HEK293 (cell line): ENCODE data around the gene PRRT1B.

Experiments
- MZF1 ChIP-seq: fragments of 450-650 bp; formaldehyde crosslinking; IDR thresholded peaks from 2 replicates; pipeline ENCODE4 v1.5.1; 2017; ENCODE audit warnings: missing biosample characterization, missing genetic modification characterization, borderline replicate concordance
- SCRT2 ChIP-seq: fragments of 450-650 bp; formaldehyde crosslinking; IDR thresholded peaks from 2 replicates; pipeline ENCODE4 v1.5.1; 2016; ENCODE audit warnings: missing biosample characterization, missing genetic modification characterization
- SP7 ChIP-seq: fragments of 450-650 bp; formaldehyde crosslinking; IDR thresholded peaks from 2 replicates; pipeline ENCODE4 v1.5.1; 2016; ENCODE audit warnings: missing biosample characterization, missing genetic modification characterization
- YY1 ChIP-seq: fragments of 450-650 bp; formaldehyde crosslinking; IDR thresholded peaks from 2 replicates; pipeline ENCODE4 v1.5.1; 2018; ENCODE audit warnings: missing biosample characterization, missing genetic modification characterization
- ZFP37 ChIP-seq: fragments of 450-650 bp; formaldehyde crosslinking; IDR thresholded peaks from 2 replicates; pipeline ENCODE4 v1.5.1; 2016; ENCODE audit warnings: missing biosample characterization, missing genetic modification characterization
- ZNF121 ChIP-seq: fragments of 450-650 bp; formaldehyde crosslinking; IDR thresholded peaks from 2 replicates; pipeline ENCODE4 v1.5.1; 2016; ENCODE audit warnings: missing biosample characterization, missing genetic modification characterization
- ZNF16 ChIP-seq: fragments of 450-650 bp; formaldehyde crosslinking; IDR thresholded peaks from 2 replicates; pipeline ENCODE4 v1.5.1; 2016; ENCODE audit warnings: low read depth, missing biosample characterization, missing genetic modification characterization
- ZNF174 ChIP-seq: fragments of 450-650 bp; formaldehyde crosslinking; IDR thresholded peaks from 2 replicates; pipeline ENCODE4 v1.5.0; 2017; ENCODE audit warnings: missing biosample characterization, mild to moderate bottlenecking, missing genetic modification characterization
- ZNF274 ChIP-seq, 2 experiments: fragments of 200-500 bp in 1 of 2; fragments of 450-650 bp in 1 of 2; sonication (Bioruptor generic) in 1 of 2; formaldehyde crosslinking in 1 of 2; IDR thresholded peaks; 2 replicates each; pipeline versions ENCODE4 v1.5.1 to v1.6.1; 2014 to 2016; ENCODE audit warnings: borderline replicate concordance in 1 of 2, inconsistent platforms in 1 of 2, low read length in 1 of 2, missing biosample characterization in 1 of 2, missing genetic modification characterization in 1 of 2
- ZNF324 ChIP-seq: fragments of 450-650 bp; formaldehyde crosslinking; IDR thresholded peaks from 2 replicates; pipeline ENCODE4 v1.5.1; 2016; ENCODE audit warnings: missing biosample characterization, missing genetic modification characterization
- TF ChIP-seq, protein P1 (sequence below): fragments of 450-650 bp; formaldehyde crosslinking; IDR thresholded peaks from 2 replicates; pipeline ENCODE4 v1.5.1; 2016; ENCODE audit warnings: missing biosample characterization, missing genetic modification characterization
- TF ChIP-seq, protein P2 (sequence below): fragments of 450-650 bp; formaldehyde crosslinking; IDR thresholded peaks from 2 replicates; pipeline ENCODE4 v1.5.1; 2016; ENCODE audit warnings: missing biosample characterization, missing genetic modification characterization
- TF ChIP-seq, protein P3 (sequence below): fragments of 450-650 bp; formaldehyde crosslinking; IDR thresholded peaks from 2 replicates; pipeline ENCODE4 v1.5.1; 2016; ENCODE audit warnings: missing biosample characterization, missing genetic modification characterization
- TF ChIP-seq, protein P4 (sequence below): fragments of 450-650 bp; formaldehyde crosslinking; IDR thresholded peaks from 2 replicates; pipeline ENCODE4 v1.5.1; 2016; ENCODE audit warnings: missing biosample characterization, missing genetic modification characterization, low read depth

DNA sequence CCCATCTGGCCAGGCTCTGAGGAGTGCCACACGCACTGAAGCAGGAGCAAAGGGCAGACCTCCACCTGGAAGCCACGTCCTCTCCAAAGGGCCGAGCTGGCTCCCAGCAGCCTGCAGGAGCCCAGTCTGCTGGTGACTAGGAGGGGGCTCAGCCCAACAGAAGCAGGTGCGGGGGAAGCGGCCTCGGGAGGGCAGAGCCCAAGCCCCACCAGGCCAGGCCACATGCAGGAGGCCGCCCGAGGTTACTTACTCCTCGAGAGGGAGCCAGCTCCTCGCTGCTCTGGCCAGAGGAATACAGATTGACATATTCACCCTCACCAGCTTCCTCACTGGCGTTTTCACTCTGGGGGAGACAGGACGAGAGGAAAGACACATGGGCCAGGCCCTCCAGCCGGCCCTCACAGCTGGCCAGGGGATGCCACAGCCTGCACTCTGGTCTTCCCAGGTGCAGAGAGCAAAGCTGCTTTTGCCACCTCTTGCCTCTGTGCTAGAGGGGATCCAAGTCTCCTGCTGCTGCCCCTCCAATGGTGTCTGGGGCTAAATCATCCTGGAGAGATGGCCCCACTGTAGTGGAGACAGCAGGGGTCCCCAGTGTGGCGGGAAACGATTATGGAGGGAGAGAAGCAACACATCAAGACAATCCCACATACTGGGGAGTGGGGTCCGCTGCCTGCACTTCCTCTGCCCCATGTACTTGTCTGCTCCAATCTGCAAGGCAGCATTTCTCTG lies 58.6 kb downstream of the PRRT1B start:
- TF ChIP-seq, protein P1, sequence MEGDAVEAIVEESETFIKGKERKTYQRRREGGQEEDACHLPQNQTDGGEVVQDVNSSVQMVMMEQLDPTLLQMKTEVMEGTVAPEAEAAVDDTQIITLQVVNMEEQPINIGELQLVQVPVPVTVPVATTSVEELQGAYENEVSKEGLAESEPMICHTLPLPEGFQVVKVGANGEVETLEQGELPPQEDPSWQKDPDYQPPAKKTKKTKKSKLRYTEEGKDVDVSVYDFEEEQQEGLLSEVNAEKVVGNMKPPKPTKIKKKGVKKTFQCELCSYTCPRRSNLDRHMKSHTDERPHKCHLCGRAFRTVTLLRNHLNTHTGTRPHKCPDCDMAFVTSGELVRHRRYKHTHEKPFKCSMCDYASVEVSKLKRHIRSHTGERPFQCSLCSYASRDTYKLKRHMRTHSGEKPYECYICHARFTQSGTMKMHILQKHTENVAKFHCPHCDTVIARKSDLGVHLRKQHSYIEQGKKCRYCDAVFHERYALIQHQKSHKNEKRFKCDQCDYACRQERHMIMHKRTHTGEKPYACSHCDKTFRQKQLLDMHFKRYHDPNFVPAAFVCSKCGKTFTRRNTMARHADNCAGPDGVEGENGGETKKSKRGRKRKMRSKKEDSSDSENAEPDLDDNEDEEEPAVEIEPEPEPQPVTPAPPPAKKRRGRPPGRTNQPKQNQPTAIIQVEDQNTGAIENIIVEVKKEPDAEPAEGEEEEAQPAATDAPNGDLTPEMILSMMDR (tag by site-specific recombination) = no peak
- TF ChIP-seq, protein P2, sequence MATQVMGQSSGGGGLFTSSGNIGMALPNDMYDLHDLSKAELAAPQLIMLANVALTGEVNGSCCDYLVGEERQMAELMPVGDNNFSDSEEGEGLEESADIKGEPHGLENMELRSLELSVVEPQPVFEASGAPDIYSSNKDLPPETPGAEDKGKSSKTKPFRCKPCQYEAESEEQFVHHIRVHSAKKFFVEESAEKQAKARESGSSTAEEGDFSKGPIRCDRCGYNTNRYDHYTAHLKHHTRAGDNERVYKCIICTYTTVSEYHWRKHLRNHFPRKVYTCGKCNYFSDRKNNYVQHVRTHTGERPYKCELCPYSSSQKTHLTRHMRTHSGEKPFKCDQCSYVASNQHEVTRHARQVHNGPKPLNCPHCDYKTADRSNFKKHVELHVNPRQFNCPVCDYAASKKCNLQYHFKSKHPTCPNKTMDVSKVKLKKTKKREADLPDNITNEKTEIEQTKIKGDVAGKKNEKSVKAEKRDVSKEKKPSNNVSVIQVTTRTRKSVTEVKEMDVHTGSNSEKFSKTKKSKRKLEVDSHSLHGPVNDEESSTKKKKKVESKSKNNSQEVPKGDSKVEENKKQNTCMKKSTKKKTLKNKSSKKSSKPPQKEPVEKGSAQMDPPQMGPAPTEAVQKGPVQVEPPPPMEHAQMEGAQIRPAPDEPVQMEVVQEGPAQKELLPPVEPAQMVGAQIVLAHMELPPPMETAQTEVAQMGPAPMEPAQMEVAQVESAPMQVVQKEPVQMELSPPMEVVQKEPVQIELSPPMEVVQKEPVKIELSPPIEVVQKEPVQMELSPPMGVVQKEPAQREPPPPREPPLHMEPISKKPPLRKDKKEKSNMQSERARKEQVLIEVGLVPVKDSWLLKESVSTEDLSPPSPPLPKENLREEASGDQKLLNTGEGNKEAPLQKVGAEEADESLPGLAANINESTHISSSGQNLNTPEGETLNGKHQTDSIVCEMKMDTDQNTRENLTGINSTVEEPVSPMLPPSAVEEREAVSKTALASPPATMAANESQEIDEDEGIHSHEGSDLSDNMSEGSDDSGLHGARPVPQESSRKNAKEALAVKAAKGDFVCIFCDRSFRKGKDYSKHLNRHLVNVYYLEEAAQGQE (tag by site-specific recombination) = no peak
- no peak for TF ChIP-seq YY1 (tag by site-specific recombination)
- TF ChIP-seq MZF1 (tag by site-specific recombination) = no peak
- TF ChIP-seq ZFP37 = no peak
- TF ChIP-seq, protein P3, sequence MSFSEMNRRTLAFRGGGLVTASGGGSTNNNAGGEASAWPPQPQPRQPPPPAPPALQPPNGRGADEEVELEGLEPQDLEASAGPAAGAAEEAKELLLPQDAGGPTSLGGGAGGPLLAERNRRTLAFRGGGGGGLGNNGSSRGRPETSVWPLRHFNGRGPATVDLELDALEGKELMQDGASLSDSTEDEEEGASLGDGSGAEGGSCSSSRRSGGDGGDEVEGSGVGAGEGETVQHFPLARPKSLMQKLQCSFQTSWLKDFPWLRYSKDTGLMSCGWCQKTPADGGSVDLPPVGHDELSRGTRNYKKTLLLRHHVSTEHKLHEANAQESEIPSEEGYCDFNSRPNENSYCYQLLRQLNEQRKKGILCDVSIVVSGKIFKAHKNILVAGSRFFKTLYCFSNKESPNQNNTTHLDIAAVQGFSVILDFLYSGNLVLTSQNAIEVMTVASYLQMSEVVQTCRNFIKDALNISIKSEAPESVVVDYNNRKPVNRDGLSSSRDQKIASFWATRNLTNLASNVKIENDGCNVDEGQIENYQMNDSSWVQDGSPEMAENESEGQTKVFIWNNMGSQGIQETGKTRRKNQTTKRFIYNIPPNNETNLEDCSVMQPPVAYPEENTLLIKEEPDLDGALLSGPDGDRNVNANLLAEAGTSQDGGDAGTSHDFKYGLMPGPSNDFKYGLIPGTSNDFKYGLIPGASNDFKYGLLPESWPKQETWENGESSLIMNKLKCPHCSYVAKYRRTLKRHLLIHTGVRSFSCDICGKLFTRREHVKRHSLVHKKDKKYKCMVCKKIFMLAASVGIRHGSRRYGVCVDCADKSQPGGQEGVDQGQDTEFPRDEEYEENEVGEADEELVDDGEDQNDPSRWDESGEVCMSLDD (tag by site-specific recombination) = no peak
- no peak for TF ChIP-seq ZNF274 (IDR thresholded peaks at IDR 0.05; ENCODE audit: low read length)
- TF ChIP-seq ZNF274 (tag by site-specific recombination; IDR thresholded peaks at IDR 0.05; ENCODE audit: borderline replicate concordance) = no peak
- TF ChIP-seq ZNF121 (tag by site-specific recombination) = no peak
- no peak for TF ChIP-seq ZNF174
- TF ChIP-seq SCRT2 = no peak
- no peak for TF ChIP-seq ZNF16 (tag by site-specific recombination)
- TF ChIP-seq SP7 (tag by site-specific recombination) = no peak
- TF ChIP-seq, protein P4, sequence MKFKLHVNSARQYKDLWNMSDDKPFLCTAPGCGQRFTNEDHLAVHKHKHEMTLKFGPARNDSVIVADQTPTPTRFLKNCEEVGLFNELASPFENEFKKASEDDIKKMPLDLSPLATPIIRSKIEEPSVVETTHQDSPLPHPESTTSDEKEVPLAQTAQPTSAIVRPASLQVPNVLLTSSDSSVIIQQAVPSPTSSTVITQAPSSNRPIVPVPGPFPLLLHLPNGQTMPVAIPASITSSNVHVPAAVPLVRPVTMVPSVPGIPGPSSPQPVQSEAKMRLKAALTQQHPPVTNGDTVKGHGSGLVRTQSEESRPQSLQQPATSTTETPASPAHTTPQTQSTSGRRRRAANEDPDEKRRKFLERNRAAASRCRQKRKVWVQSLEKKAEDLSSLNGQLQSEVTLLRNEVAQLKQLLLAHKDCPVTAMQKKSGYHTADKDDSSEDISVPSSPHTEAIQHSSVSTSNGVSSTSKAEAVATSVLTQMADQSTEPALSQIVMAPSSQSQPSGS (tag by site-specific recombination) = no peak
- no peak for TF ChIP-seq ZNF324 (tag by site-specific recombination)
